HFFc6 (cell line): Measurements from ENCODE around the gene KLHDC2. TPM values are rescaled to one million over a fixed set of nuclear protein-coding genes. Genes with fewer than 3 reads are reported as not detected.
"Not testable (repeated sequence)": the region's sequence is repeated elsewhere in the genome, so short reads cannot be mapped to it uniquely, and the experiment has no call there.

Experiments used
- DNase-seq: peaks from one replicate; pipeline ENCODE4 v3.0.0-alpha.2; 2018
- H3K27ac Mint-ChIP-seq: 2 replicates; pipeline ENCODE4 v1.8.0; 2020; ENCODE audit warnings: mild to moderate bottlenecking, mixed read lengths
- H3K27me3 Mint-ChIP-seq: 2 replicates; pipeline ENCODE4 v1.8.0; 2021; ENCODE audit warnings: mild to moderate bottlenecking, moderate library complexity, mixed read lengths; ENCODE audit not compliant: insufficient read depth
- H3K36me3 Mint-ChIP-seq: 2 replicates; pipeline ENCODE4 v1.8.0; 2021; ENCODE audit warnings: low read depth, mixed read lengths
- H3K4me1 Mint-ChIP-seq: 2 replicates; pipeline ENCODE4 v1.8.0; 2020; ENCODE audit warnings: low read depth, mixed read lengths
- H3K4me3 Mint-ChIP-seq: 2 replicates; pipeline ENCODE4 v1.8.0; 2020; ENCODE audit warnings: mild to moderate bottlenecking, moderate library complexity, mixed read lengths
- H3K9me3 Mint-ChIP-seq: 2 replicates; pipeline ENCODE4 v1.8.0; 2020; ENCODE audit warnings: mild to moderate bottlenecking, mixed read lengths
- CTCF ChIP-seq: fragments of 200-600 bp; sonication (generic); IDR thresholded peaks from 2 replicates; pipeline ENCODE4 v1.5.0; 2021; ENCODE audit warnings: antibody characterized with exemption, mild to moderate bottlenecking
- total RNA-seq, 6 experiments: library from RNA; stranded (reverse); fragmentation: NEBNext Ultra II Directional; extraction: Animal tissue kit (Norgen Biotek cat#: 25700); gene quantifications; 2 replicates in 1 of 6; 3 replicates in 5 of 6; pipeline ENCODE4 v1.2.3, GENCODE V29; 2021

Gene KLHDC2
- total RNA-seq, 6 experiments from 2014 or later: 29.8 to 35.5 (median 33.8) TPM

- peak overlapping the region; percentile 99 for H3K27ac Mint-ChIP-seq
- H3K36me3 Mint-ChIP-seq: peaks cover 2% of the 10 kb centered on the region
- H3K4me3 Mint-ChIP-seq: peak overlapping the region; percentile 99
- no peak for TF ChIP-seq CTCF
- no peaks in the 10 kb centered on the region for H3K9me3 Mint-ChIP-seq
- DNase-seq: no peak
- H3K27me3 Mint-ChIP-seq: peaks cover 8% of the 10 kb centered on the region; the same call in 1 of the 2 replicates
- H3K4me1 Mint-ChIP-seq: peaks cover 45% of the 10 kb centered on the region
Measured at GRCh38 chr14:49769581-49770211, 1.7 kb downstream of the KLHDC2 start.

GRCh38 chr14:49770212-49770817 is 2.4 kb downstream of the KLHDC2 start:
- Mint-ChIP-seq H3K27ac (peak overlapping the region; percentile 99), H3K36me3 (peaks cover 8% of the 10 kb centered on the region), H3K9me3 (no peaks in the 10 kb centered on the region), H3K4me3 (peak overlapping the region; percentile 99), H3K27me3 (peaks cover 8% of the 10 kb centered on the region; the same call in 1 of the 2 replicates), H3K4me1 (peaks cover 45% of the 10 kb centered on the region)
- TF ChIP-seq CTCF: no peak
- DNase-seq: no peak

GRCh38 chr14:49771691-49772090 is 3.7 kb downstream of the KLHDC2 start:
- H3K27ac Mint-ChIP-seq, H3K4me3 Mint-ChIP-seq, DNase-seq, H3K27me3 Mint-ChIP-seq, H3K9me3 Mint-ChIP-seq: not testable (repeated sequence)
- H3K36me3 Mint-ChIP-seq: peaks cover 14% of the 10 kb centered on the region
- H3K4me1 Mint-ChIP-seq: peaks cover 43% of the 10 kb centered on the region

GRCh38 chr14:49774106-49774505 is 6.2 kb downstream of the KLHDC2 start:
- DNase-seq: peak; percentile 6

GRCh38 chr14:49778421-49778820 is 10.5 kb downstream of the KLHDC2 start:
- Mint-ChIP-seq H3K27ac (no peak overlapping the region), H3K36me3 (peaks cover 37% of the 10 kb centered on the region), H3K9me3 (no peaks in the 10 kb centered on the region), H3K27me3 (no peaks in the 10 kb centered on the region), H3K4me1 (0 out of 2 replicates have a peak, but pooled peaks cover 6% of the 10 kb centered on the region), H3K4me3 (no peak overlapping the region)
- DNase-seq: no peak
- no peak for TF ChIP-seq CTCF

More at GRCh38 chr14:49774106-49774505, 6.2 kb downstream of the KLHDC2 start:
- Mint-ChIP-seq H3K4me3 (no peak overlapping the region), H3K4me1 (peaks cover 31% of the 10 kb centered on the region), H3K27me3 (peaks cover 2% of the 10 kb centered on the region; the same call in 1 of the 2 replicates), H3K27ac (peak overlapping the region; percentile 13; the same call in 1 of the 2 replicates), H3K36me3 (peaks cover 19% of the 10 kb centered on the region), H3K9me3 (no peaks in the 10 kb centered on the region)
- TF ChIP-seq CTCF: no peak

- H3K4me1 Mint-ChIP-seq, DNase-seq, H3K27ac Mint-ChIP-seq, H3K9me3 Mint-ChIP-seq, H3K4me3 Mint-ChIP-seq, H3K27me3 Mint-ChIP-seq: not testable (repeated sequence)
- H3K36me3 Mint-ChIP-seq: peaks cover 25% of the 10 kb centered on the region
Measured at GRCh38 chr14:49781040-49781439, 13.1 kb downstream of the KLHDC2 start.
